Panc1 (cell line): ENCODE data around the gene PITPNB. TPM values are rescaled to one million over a fixed set of nuclear protein-coding genes. Genes with fewer than 3 reads are reported as not detected.

Experiments used
- ATAC-seq: fragments of 200-7000 bp; cut with Tn5 transposase; 2 replicates; pipeline ENCODE4 v1.9.1; 2020; ENCODE audit warnings: mild to moderate bottlenecking, moderate library complexity
- BruUV-seq: library from RNA; stranded (reverse); fragments of 400-500 nt; replicated peaks from 2 replicates; lab custom pipeline; 2021; lab: Mats Ljungman, UMichigan
- CTCF ChIA-PET: fragments of 300-600 bp; sonication (Branson Sonifier 250); formaldehyde crosslinking; loops from one replicate; lab custom pipeline; 2022; ENCODE audit warnings: antibody characterized with exemption; lab: Charles Lee
- POLR2A ChIA-PET: fragments of 300-600 bp; sonication (Branson Sonifier 250); formaldehyde crosslinking; loops from one replicate; lab custom pipeline; 2022; ENCODE audit warnings: antibody characterized with exemption; lab: Charles Lee
- DNase-seq: peaks from one replicate; pipeline ENCODE4 v3.0.0-alpha.2; 2010; ENCODE audit warnings: low read depth, low spot score
- H3K27ac ChIP-seq: 2 replicates; pipeline ENCODE4 v1.5.1; 2011; ENCODE audit warnings: mild to moderate bottlenecking, low read length, inconsistent platforms
- H3K27me3 ChIP-seq: fragments of 200-500 bp; sonication (Bioruptor generic); 2 replicates; pipeline ENCODE4 v1.6.0; 2014; ENCODE audit warnings: low read length, inconsistent platforms; ENCODE audit not compliant: control insufficient read depth, insufficient read depth
- H3K36me3 ChIP-seq: fragments of 200-500 bp; sonication (Bioruptor generic); 2 replicates; pipeline ENCODE4 v1.5.1; 2014; ENCODE audit warnings: inconsistent platforms, mild to moderate bottlenecking, low read length, moderate library complexity; ENCODE audit not compliant: control insufficient read depth, insufficient read depth
- H3K4me1 ChIP-seq: 2 replicates; pipeline ENCODE4 v1.5.1; 2011; ENCODE audit warnings: inconsistent platforms, mild to moderate bottlenecking, low read length, moderate library complexity; ENCODE audit not compliant: control insufficient read depth, insufficient read depth
- H3K4me3 ChIP-seq, 2 experiments: 2 replicates each; pipeline ENCODE4 v1.5.1; 2011 to 2012; ENCODE audit warnings: low read depth in 2 of 2, low read length in 2 of 2, mild to moderate bottlenecking in 2 of 2, inconsistent platforms in 1 of 2, moderate library complexity in 1 of 2
- H3K9me3 ChIP-seq: fragments of 200-500 bp; sonication (Bioruptor generic); 2 replicates; pipeline ENCODE4 v1.5.1; 2014; ENCODE audit warnings: low read depth, mild to moderate bottlenecking, inconsistent platforms, low read length, moderate library complexity; ENCODE audit not compliant: control insufficient read depth, insufficient read depth
- CTCF ChIP-seq: fragments of 450-650 bp; IDR thresholded peaks from 2 replicates; pipeline ENCODE4 v1.5.1; 2017; ENCODE audit warnings: mild to moderate bottlenecking
- POLR2AphosphoS5 ChIP-seq: IDR thresholded peaks from 2 replicates; pipeline ENCODE4 v1.6.1; 2012; ENCODE audit warnings: mild to moderate bottlenecking, low read depth, low read length, moderate library complexity
- REST ChIP-seq, 2 experiments: IDR thresholded peaks; 2 replicates each; pipeline ENCODE4 v1.6.1; 2011 to 2012; ENCODE audit warnings: low read depth in 2 of 2, control low read depth in 1 of 2, low read length in 1 of 2, mild to moderate bottlenecking in 1 of 2, moderate library complexity in 1 of 2; ENCODE audit not compliant: insufficient read depth in 1 of 2
- SIN3A ChIP-seq: IDR thresholded peaks from 2 replicates; pipeline ENCODE4 v1.6.1; 2012; ENCODE audit warnings: low read depth, mild to moderate bottlenecking, low read length, moderate library complexity, borderline replicate concordance; ENCODE audit not compliant: insufficient read depth
- TCF7L2 ChIP-seq: IDR thresholded peaks from 2 replicates; pipeline ENCODE4 v1.6.1; 2011; ENCODE audit warnings: mild to moderate bottlenecking, low read depth, low read length, inconsistent platforms
- in situ Hi-C: cut with HindIII; loops from 2 replicates; pipeline ENCODE4 v1.10.0; 2016; ENCODE audit warnings: low sequenced_read_pairs, low pct_unique_long_range_greater_than_20kb
- intact Hi-C: fragments of 100-400 bp; cut with micrococcal nuclease; formaldehyde crosslinking; loops from one replicate; pipeline ENCODE4 v1.10.0; 2022; ENCODE audit not compliant: unreplicated experiment
- total RNA-seq: library from RNA; stranded (reverse); gene quantifications from one replicate; pipeline ENCODE4 v1.2.1, GENCODE V29; 2021; ENCODE audit not compliant: unreplicated experiment

PITPNB gene
- total RNA-seq, 1 experiment from 2014 or later: 67.0 TPM

GRCh38 chr22:27816552-27816951, 102.5 kb downstream of the PITPNB start:
- in situ Hi-C loops: no loop called here
- Histone ChIP-seq H3K4me3 (no peak overlapping the region), H3K9me3 (no peaks in the 10 kb centered on the region), H3K4me1 (no peaks in the 10 kb centered on the region), H3K36me3 (no peaks in the 10 kb centered on the region), H3K27ac (no peak overlapping the region), H3K27me3 (no peaks in the 10 kb centered on the region)
- DNase-seq: no peak
- intact Hi-C loops: no loop called here
- ChIA-PET CTCF (no interaction called here), POLR2A (no interaction called here)
- no peak for TF ChIP-seq TCF7L2
- TF ChIP-seq POLR2AphosphoS5: no peak
- no peak for TF ChIP-seq SIN3A
- no peak for TF ChIP-seq CTCF
- no TSS peak for BruUV-seq
- no peak for ATAC-seq

GRCh38 chr22:27815826-27816530, 103.1 kb downstream of the PITPNB start:
- in situ Hi-C loops: no loop called here
- no TSS peak for BruUV-seq

More at GRCh38 chr22:27815826-27816530, 103.1 kb downstream of the PITPNB start:
- TF ChIP-seq REST (IDR thresholded peaks at IDR 0.05; ENCODE audit: insufficient read depth in 1 of 2, low read depth in 2 of 2, low read length in 1 of 2) (no peak), POLR2AphosphoS5 (no peak), CTCF (no peak), TCF7L2 (no peak), SIN3A (no peak)
- intact Hi-C loops: no loop called here
- DNase-seq (no peak), ATAC-seq (no peak)
- ChIA-PET POLR2A (no interaction called here), CTCF (no interaction called here)
- no peaks in the 10 kb centered on the region for H3K27me3 ChIP-seq
- H3K9me3 ChIP-seq: no peaks in the 10 kb centered on the region
- H3K27ac ChIP-seq: no peak overlapping the region
- H3K4me1 ChIP-seq: no peaks in the 10 kb centered on the region
- no peak overlapping the region for H3K4me3 ChIP-seq
- no peaks in the 10 kb centered on the region for H3K36me3 ChIP-seq
